Measurements from ENCODE around the gene TOR2A. TPM values are rescaled to one million over a fixed set of nuclear protein-coding genes. Genes with fewer than 3 reads are reported as not detected.
A peak's percentile ranks its signal among the peaks of the same experiment; 100 is the strongest.

The TOR2A gene
- total RNA-seq, 3 donors from 2014 or later (not counting 1 experiment from before 2014, with no cell fraction given): 20.9 to 27.8 (median 23.7) TPM

GRCh38 chr9:127777368-127777980 is 42.4 kb upstream of the TOR2A start:
- Mint-ChIP-seq H3K9me3 (no peaks in the 10 kb centered on the region), H3K27me3 (ENCODE audit: low read depth in 2 of 2) (no peaks in the 10 kb centered on the region), H3K4me3 (peak overlapping the region; percentile 98), H3K27ac (peak overlapping the region; percentile 95 to 98), H3K36me3 (no peaks in the 10 kb centered on the region), H3K4me1 (peaks cover 46 to 70% of the 10 kb centered on the region in 2 donors)
- Histone ChIP-seq H3K36me3 (ENCODE audit: control insufficient read depth, insufficient read depth, low read length) (peaks cover 20% of the 10 kb centered on the region), H3K27ac (ENCODE audit: low read length) (peak overlapping the region; percentile 83), H3K9me3 (ENCODE audit: control insufficient read depth, insufficient read depth, low read length) (no peaks in the 10 kb centered on the region), H3K4me1 (ENCODE audit: control insufficient read depth, insufficient read depth, low read length) (peaks cover 77% of the 10 kb centered on the region), H3K27me3 (ENCODE audit: control insufficient read depth, insufficient read depth, low read length) (no peaks in the 10 kb centered on the region), H3K4me3 (ENCODE audit: low read length) (peak overlapping the region; percentile 66)
- no peak for ATAC-seq
- DNase-seq: peak in 1 of 2 donors; percentile 57
- WGBS (ENCODE audit: insufficient coverage): 0% methylated on average over 17 of the region's 18 CpGs
- TF ChIP-seq CTCF (IDR thresholded peaks at IDR 0.05): no peak
- intact Hi-C loops (cut with micrococcal nuclease): loop anchor here (10.0 kb wide), 1 partner anchor 287 kb away; the partner anchor contains the start of genes NAIF1 and SLC25A25

DNA sequence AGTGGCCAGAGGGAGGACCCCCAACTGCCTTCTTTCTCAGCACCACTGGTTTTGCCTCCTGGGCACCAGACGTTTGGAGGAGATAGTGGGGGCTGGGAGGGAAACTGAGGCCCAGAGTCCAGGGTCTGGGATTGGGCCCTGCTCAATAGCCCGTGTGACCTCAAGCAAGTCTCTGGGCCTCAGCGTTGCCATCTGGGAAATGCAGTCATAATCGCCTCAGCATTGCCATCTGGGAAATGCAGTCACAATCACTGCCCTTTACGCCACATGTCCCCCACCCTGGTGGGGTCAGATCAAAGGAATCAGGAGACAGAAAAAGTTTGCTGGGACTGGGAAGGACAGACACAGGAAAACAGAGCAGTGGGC is 41.8 kb upstream of the TOR2A start:
- no peaks in the 10 kb centered on the region for H3K36me3 Mint-ChIP-seq
- H3K4me1 ChIP-seq (ENCODE audit: control insufficient read depth, insufficient read depth, low read length): peaks cover 72% of the 10 kb centered on the region
- 0% methylated on average over 5 of the region's 5 CpGs for WGBS (ENCODE audit: insufficient coverage)
- no peaks in the 10 kb centered on the region for H3K27me3 ChIP-seq (ENCODE audit: control insufficient read depth, insufficient read depth, low read length)
- peak overlapping the region; percentile 98 for H3K4me3 Mint-ChIP-seq
- peaks cover 44 to 68% of the 10 kb centered on the region in 2 donors for H3K4me1 Mint-ChIP-seq
- peaks cover 26% of the 10 kb centered on the region for H3K36me3 ChIP-seq (ENCODE audit: control insufficient read depth, insufficient read depth, low read length)
- H3K4me3 ChIP-seq (ENCODE audit: low read length): peak overlapping the region; percentile 66
- H3K27ac ChIP-seq (ENCODE audit: low read length): peak overlapping the region; percentile 83
- TF ChIP-seq CTCF (IDR thresholded peaks at IDR 0.05): no peak
- H3K27ac Mint-ChIP-seq: peak overlapping the region; percentile 95 to 98
- no peaks in the 10 kb centered on the region for H3K9me3 Mint-ChIP-seq
- ATAC-seq (no peak), DNase-seq (peak in 1 of 2 donors; percentile 39)
- no peaks in the 10 kb centered on the region for H3K9me3 ChIP-seq (ENCODE audit: control insufficient read depth, insufficient read depth, low read length)
- intact Hi-C loops (cut with micrococcal nuclease): loop anchor here (1.0 to 10.0 kb wide), 2 partner anchors 7 to 288 kb away; partner anchors contain the start of genes NAIF1 and SLC25A25
- no peaks in the 10 kb centered on the region for H3K27me3 Mint-ChIP-seq (ENCODE audit: low read depth in 2 of 2)

DNA sequence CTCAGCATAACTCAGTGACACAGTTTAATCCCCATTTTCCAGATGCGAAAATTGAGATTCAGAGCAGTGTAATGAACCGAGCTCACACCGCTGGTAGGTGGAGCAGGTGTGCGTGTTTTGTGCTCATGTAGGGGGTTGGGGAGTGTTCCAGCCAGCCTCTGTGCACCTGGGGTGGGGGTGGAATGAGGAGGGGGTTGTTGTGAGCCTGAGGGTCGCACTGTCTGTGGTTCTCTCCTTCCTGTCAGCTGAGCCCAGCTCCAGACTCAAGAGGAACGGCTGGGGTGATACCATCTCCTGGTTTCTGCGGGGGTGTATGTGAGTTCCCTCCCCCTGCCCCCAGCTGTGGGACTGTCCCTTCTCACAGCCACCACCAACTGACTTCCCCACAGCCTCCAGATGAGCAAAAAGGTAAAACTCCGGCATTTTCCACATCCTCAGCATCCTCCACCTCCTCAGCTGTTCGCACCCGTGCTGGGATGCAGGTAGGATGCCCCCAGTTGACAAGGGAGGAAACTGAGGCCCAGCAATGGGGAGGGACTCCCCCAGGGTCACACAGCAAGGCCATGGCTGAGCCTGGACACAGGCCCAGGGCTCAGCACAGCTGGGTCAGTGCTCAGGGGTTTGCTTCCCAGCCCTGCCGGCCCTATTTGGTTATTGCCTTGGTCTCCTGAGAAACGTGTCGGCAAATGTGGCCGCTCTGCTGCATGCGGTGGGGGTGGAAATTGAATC is 41.3 kb upstream of the TOR2A start:
- Mint-ChIP-seq H3K9me3 (no peaks in the 10 kb centered on the region), H3K4me1 (peaks cover 39 to 66% of the 10 kb centered on the region in 2 donors), H3K4me3 (peak overlapping the region; percentile 98), H3K27ac (peak overlapping the region; percentile 95 to 98), H3K27me3 (ENCODE audit: low read depth in 2 of 2) (no peaks in the 10 kb centered on the region), H3K36me3 (no peaks in the 10 kb centered on the region)
- peaks cover 29% of the 10 kb centered on the region for H3K36me3 ChIP-seq (ENCODE audit: control insufficient read depth, insufficient read depth, low read length)
- 0% methylated on average over 15 of the region's 15 CpGs for WGBS (ENCODE audit: insufficient coverage)
- peak; percentile 68 to 91 for DNase-seq
- no peak for TF ChIP-seq CTCF (IDR thresholded peaks at IDR 0.05)
- H3K4me3 ChIP-seq (ENCODE audit: low read length): peak overlapping the region; percentile 66
- peak; percentile 55 to 70 (median 58) for ATAC-seq
- no peaks in the 10 kb centered on the region for H3K9me3 ChIP-seq (ENCODE audit: control insufficient read depth, insufficient read depth, low read length)
- H3K27me3 ChIP-seq (ENCODE audit: control insufficient read depth, insufficient read depth, low read length): no peaks in the 10 kb centered on the region
- H3K27ac ChIP-seq (ENCODE audit: low read length): peak overlapping the region; percentile 83
- intact Hi-C loops (cut with micrococcal nuclease): loop anchor here (1.0 to 10.0 kb wide), 2 partner anchors 8 to 288 kb away; partner anchors contain the start of genes NAIF1 and SLC25A25
- peaks cover 72% of the 10 kb centered on the region for H3K4me1 ChIP-seq (ENCODE audit: control insufficient read depth, insufficient read depth, low read length)
